Measurements from ENCODE around the gene SLC27A4.

Gene SLC27A4

DNA sequence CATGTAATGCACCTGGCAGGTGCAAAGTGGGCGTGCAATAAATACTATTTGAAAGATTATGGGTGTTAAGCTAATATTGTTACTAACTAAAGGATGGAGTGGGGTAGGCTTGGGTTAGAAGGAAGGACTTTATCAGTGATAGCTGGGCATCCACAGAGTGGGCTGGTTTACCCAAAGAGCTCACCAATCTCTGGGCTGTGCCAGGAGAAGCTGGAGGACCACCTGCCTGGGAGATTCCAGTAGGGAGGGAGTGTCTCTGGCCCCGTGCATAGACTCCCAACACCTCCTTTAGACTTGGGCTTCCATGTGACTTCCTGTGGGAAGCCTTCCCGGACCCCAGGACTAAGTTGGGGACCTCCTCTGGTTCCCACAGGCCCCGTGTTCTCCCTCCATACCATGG is 25.2 kb downstream of the SLC27A4 start:
- H3K4me2 ChIP-seq: peak overlapping the region; percentile 74 to 97 (median 86)
- peak overlapping the region; percentile 66 to 87 (median 81); a peak in 21 of 22 replicates for H3K9ac ChIP-seq
- no peak for TF ChIP-seq Cebpa-rat (IDR thresholded peaks at IDR 0.05)
- H3K4me3 ChIP-seq: peak overlapping the region in 8 of 10 experiments; percentile 45 to 65 (median 51); a peak in 14 of 20 replicates
- H3K9me3 ChIP-seq (replicated peaks in 1 of 11): no peaks in the 10 kb centered on the region
- no peaks in the 10 kb centered on the region for H4K20me1 ChIP-seq
- H3K27me3 ChIP-seq: no peaks in the 10 kb centered on the region
- H3K36me3 ChIP-seq: peaks cover 0 to 2% (median 0%) of the 10 kb centered on the region in 11 experiments; a peak in 4 of 22 replicates
- peaks cover 32 to 53% (median 48%) of the 10 kb centered on the region in 10 experiments for H3K4me1 ChIP-seq
- peak overlapping the region in 9 of 11 experiments; percentile 69 to 92 (median 86); a peak in 18 of 22 replicates for H3K27ac ChIP-seq

DNA sequence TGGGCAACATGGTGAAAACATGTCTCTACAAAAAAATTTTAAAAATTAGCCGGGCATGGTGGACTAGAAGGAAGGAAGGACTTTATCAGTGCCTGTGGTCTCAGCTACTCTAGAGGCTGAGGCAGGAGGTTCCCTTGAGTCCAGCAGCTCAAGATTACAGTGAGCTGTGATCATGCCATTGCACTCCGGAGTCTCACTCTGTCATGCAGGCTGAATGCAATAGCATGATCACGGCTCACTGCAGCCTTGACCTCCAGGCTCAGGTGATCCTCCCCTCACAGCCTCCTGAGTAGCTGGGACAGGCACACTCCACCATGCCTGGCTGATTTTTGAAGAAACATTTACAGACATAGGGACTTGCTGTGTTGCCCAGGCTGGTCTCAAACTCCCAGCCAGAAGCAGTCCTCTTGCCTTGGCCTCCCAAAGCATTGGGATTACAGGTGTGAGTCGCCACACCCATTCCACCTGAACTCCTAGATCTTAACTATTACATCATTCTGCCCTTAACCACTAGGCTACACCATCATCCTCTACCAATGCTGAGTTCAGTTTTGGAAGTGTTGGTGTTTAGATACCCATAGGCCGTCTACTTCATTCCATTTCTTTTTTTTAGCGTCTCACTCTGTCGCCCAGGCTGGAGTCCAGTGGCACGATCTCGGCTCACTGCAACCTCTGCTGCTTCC is 28.8 kb downstream of the SLC27A4 start:
- H3K36me3 ChIP-seq: peaks cover 0 to 18% (median 11%) of the 10 kb centered on the region in 11 experiments; a peak in 18 of 22 replicates
- no peak overlapping the region for H3K4me3 ChIP-seq
- no peak overlapping the region; a peak in 1 of 22 replicates for H3K27ac ChIP-seq
- H4K20me1 ChIP-seq: peaks cover 0 to 19% (median 10%) of the 10 kb centered on the region in 11 experiments; a peak in 9 of 22 replicates
- peak overlapping the region in 5 of 11 experiments; percentile 0 to 92 (median 84); a peak in 1 of 22 replicates for H3K9ac ChIP-seq
- peak overlapping the region in 1 of 11 experiments; percentile 85; a peak in 1 of 22 replicates for H3K4me2 ChIP-seq
- peaks cover 36 to 51% (median 42%) of the 10 kb centered on the region in 10 experiments for H3K4me1 ChIP-seq
- no peaks in the 10 kb centered on the region for H3K27me3 ChIP-seq
- TF ChIP-seq Cebpa-rat (IDR thresholded peaks at IDR 0.05): no peak
- no peaks in the 10 kb centered on the region for H3K9me3 ChIP-seq (replicated peaks in 1 of 11)

DNA sequence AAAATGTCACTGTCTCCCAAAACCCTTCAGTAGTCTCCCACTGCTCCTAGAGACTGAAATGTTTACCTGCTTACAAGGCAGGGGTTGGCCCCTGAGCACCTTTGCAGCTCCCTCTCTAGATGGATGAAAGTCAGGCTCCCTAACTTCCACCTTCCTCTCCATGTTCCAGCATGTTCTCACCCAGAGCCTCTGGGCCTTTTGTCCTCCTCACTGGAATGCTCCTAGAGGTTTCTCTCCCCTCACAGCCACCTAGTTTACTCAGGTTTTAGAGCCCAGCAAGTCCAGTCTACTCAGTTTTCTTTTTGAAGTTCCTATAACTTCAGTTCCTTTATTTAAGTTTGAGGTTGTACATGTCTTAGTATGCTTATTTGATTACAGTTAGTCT is 30.0 kb downstream of the SLC27A4 start:
- Histone ChIP-seq H3K4me3 (peak overlapping the region; percentile 75 to 99 (median 95)), H4K20me1 (peaks cover 0 to 31% (median 22%) of the 10 kb centered on the region in 11 experiments; a peak in 15 of 22 replicates), H3K4me1 (peaks cover 26 to 39% (median 31%) of the 10 kb centered on the region in 10 experiments), H3K36me3 (peaks cover 0 to 30% (median 23%) of the 10 kb centered on the region in 11 experiments; a peak in 20 of 22 replicates), H3K27me3 (no peaks in the 10 kb centered on the region), H3K27ac (peak overlapping the region; percentile 73 to 93 (median 85)), H3K9ac (peak overlapping the region; percentile 80 to 95 (median 89)), H3K9me3 (replicated peaks in 1 of 11) (no peaks in the 10 kb centered on the region), H3K4me2 (peak overlapping the region; percentile 76 to 97 (median 86))
- no peak for TF ChIP-seq Cebpa-rat (IDR thresholded peaks at IDR 0.05)

DNA sequence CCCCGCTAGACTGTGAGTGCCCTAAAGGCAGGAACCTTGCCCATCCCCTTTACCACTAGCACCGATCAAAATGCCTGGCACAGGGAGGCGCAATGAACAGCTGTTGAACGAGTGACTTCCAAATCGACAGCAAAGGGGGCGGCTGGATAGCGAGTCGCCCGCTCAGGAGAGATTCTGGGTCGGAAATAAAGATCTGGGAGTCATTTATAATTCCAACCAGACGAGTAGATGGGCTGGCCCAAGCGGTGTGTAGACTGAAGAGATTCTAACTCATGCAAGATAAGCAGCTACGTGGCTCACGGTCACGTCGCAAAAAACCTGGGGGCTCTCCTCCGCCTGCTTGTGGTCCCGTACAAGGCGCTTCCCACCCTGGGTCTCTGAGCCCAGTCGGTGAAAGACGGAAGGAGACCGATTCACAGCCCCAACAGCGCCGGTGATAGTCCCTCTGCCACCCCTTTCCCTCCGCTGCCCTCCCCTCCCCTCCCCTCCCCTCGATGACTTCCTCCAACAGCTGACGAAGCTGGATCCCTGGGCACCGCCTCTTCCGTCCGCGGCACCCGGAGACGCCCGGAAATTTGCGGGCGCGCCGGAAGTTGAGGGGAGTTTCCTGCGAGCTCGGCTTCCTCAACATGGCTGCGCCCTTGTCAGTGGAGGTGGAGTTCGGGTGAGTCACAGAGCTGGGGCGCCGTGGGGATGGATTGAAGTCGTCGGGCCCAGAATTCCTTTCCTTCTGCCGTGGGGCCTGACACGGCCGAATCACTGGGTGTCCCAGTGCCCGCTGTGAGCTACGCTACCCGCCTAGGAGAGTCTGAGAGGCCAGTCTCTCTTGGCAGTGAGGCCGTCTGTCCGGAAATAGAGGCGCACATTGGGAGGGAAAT is 30.7 kb downstream of the SLC27A4 start, which contains the start of gene URM1:
Gene URM1 (plus strand): TSS at position 623 of the 878 bp plus-strand sequence. CDS start 7 bp downstream, at position 630.
- Histone ChIP-seq H3K27me3 (no peaks in the 10 kb centered on the region), H4K20me1 (peaks cover 0 to 37% (median 28%) of the 10 kb centered on the region in 11 experiments; a peak in 18 of 22 replicates), H3K4me3 (peak within 1 kb of the TSS; percentile 75 to 99 (median 95)), H3K27ac (peak within 1 kb of the TSS; percentile 73 to 93 (median 86)), H3K36me3 (peaks cover 0 to 36% (median 29%) of the 10 kb centered on the region in 11 experiments; a peak in 20 of 22 replicates), H3K4me1 (peaks cover 19 to 38% (median 28%) of the 10 kb centered on the region in 10 experiments), H3K9ac (peak within 1 kb of the TSS; percentile 80 to 95 (median 89)), H3K9me3 (replicated peaks in 1 of 11) (no peaks in the 10 kb centered on the region), H3K4me2 (peak within 1 kb of the TSS; percentile 88 to 98 (median 93))
- no peak for TF ChIP-seq Cebpa-rat (IDR thresholded peaks at IDR 0.05)

DNA sequence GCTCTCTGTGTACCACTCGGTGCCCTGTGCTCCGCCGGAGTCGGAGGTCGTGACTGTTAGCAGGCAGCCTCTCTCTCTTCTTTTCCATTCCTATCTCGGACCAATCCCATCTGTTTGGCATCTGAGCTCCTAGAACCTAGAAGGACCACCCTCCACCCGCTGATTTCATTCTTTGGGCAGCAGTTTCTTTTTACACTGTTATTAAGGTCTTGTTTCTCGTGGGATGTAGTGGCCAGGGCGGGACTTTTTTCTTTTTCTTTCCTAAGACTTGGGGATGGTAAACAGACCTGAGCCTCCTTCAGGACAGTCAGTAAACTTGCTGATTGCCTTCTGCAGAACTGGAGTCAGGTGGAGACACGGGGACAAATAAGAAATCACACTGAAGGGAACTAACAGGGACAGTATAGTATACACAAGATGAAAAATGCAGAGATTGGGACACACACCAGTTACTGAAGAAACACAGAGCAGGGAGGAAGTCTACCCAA is 31.3 kb downstream of the SLC27A4 start:
- Histone ChIP-seq H3K4me1 (peaks cover 19 to 41% (median 29%) of the 10 kb centered on the region in 10 experiments), H3K4me3 (peak overlapping the region; percentile 75 to 99 (median 95)), H3K27ac (peak overlapping the region; percentile 66 to 93 (median 86)), H3K4me2 (peak overlapping the region; percentile 88 to 98 (median 93)), H3K36me3 (peaks cover 0 to 43% (median 35%) of the 10 kb centered on the region in 11 experiments; a peak in 20 of 22 replicates), H4K20me1 (peaks cover 0 to 44% (median 35%) of the 10 kb centered on the region in 11 experiments; a peak in 18 of 22 replicates), H3K27me3 (no peaks in the 10 kb centered on the region), H3K9ac (peak overlapping the region; percentile 80 to 95 (median 89)), H3K9me3 (replicated peaks in 1 of 11) (no peaks in the 10 kb centered on the region)
- no peak for TF ChIP-seq Cebpa-rat (IDR thresholded peaks at IDR 0.05)

DNA sequence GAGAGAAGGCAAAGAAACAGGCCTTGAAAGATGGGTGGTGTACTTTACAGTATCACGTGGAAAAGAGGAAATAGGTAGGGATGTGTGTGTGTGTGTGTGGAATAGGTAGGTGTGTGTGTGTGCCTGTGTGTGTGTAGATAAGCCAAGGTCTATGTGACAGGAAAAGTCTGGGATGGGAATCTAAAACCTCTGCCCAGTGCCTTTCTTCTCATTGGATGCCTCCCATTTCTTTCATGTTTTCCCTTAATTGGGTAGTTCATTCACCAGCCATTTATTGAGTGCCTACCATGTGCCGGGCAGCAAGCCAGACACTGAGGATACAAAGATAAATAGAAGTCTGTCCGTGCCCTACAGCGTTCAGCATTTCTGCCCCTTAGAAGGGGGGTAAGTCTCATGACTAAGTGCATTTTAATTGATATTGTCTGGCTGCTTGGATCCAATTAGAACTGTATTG is 31.9 kb downstream of the SLC27A4 start:
- H3K4me2 ChIP-seq: peak overlapping the region; percentile 88 to 98 (median 93)

GRCh38 chr9:128372784-128373183 is 32.5 kb downstream of the SLC27A4 start:
- Histone ChIP-seq H3K4me1 (peaks cover 19 to 41% (median 29%) of the 10 kb centered on the region in 10 experiments), H3K9me3 (replicated peaks in 1 of 11) (no peaks in the 10 kb centered on the region), H4K20me1 (peaks cover 0 to 55% (median 46%) of the 10 kb centered on the region in 11 experiments; a peak in 19 of 22 replicates), H3K4me3 (peak overlapping the region; percentile 75 to 99 (median 95); a peak in 18 of 20 replicates), H3K9ac (peak overlapping the region; percentile 80 to 95 (median 89); a peak in 21 of 22 replicates), H3K27me3 (no peaks in the 10 kb centered on the region), H3K36me3 (peaks cover 5 to 54% (median 46%) of the 10 kb centered on the region in 11 experiments), H3K27ac (peak overlapping the region in 8 of 11 experiments; percentile 81 to 93 (median 88); a peak in 9 of 22 replicates), H3K4me2 (peak overlapping the region; percentile 88 to 98 (median 93))
- no peak for TF ChIP-seq Cebpa-rat (IDR thresholded peaks at IDR 0.05)

More for the DNA sequence above, 31.9 kb downstream of the SLC27A4 start:
- H4K20me1 ChIP-seq: peaks cover 0 to 49% (median 40%) of the 10 kb centered on the region in 11 experiments; a peak in 19 of 22 replicates
- H3K27me3 ChIP-seq: no peaks in the 10 kb centered on the region
- H3K4me3 ChIP-seq: peak overlapping the region; percentile 75 to 99 (median 95)
- peak overlapping the region in 10 of 11 experiments; percentile 73 to 93 (median 86); a peak in 20 of 22 replicates for H3K27ac ChIP-seq
- H3K9ac ChIP-seq: peak overlapping the region; percentile 80 to 95 (median 89)
- H3K36me3 ChIP-seq: peaks cover 0 to 48% (median 41%) of the 10 kb centered on the region in 11 experiments; a peak in 20 of 22 replicates
- TF ChIP-seq Cebpa-rat (IDR thresholded peaks at IDR 0.05): no peak
- peaks cover 19 to 41% (median 29%) of the 10 kb centered on the region in 10 experiments for H3K4me1 ChIP-seq
- no peaks in the 10 kb centered on the region for H3K9me3 ChIP-seq (replicated peaks in 1 of 11)

All from BLaER1 treated with 17β-estradiol and CSF1 and Interleukin-3, amounts not matched to agents 10 nM and 100 nM (cell line).